GM18951 (cell line): ENCODE measurements around the gene TXK.

Experiments
- POLR2A ChIP-seq: IDR thresholded peaks from 4 replicates; pipeline ENCODE4 v1.6.1; 2011; ENCODE audit warnings: mild to moderate bottlenecking; ENCODE audit not compliant: insufficient read length, insufficient read depth; ENCODE audit errors: extremely low read depth
- in situ Hi-C: fragments of 300-500 bp; cut with MboI; formaldehyde crosslinking; loops from one replicate; pipeline ENCODE4 v1.12.0; 2022; ENCODE audit warnings: low sequenced_read_pairs, mixed read lengths, inconsistent platforms; ENCODE audit not compliant: unreplicated experiment

TXK gene

DNA sequence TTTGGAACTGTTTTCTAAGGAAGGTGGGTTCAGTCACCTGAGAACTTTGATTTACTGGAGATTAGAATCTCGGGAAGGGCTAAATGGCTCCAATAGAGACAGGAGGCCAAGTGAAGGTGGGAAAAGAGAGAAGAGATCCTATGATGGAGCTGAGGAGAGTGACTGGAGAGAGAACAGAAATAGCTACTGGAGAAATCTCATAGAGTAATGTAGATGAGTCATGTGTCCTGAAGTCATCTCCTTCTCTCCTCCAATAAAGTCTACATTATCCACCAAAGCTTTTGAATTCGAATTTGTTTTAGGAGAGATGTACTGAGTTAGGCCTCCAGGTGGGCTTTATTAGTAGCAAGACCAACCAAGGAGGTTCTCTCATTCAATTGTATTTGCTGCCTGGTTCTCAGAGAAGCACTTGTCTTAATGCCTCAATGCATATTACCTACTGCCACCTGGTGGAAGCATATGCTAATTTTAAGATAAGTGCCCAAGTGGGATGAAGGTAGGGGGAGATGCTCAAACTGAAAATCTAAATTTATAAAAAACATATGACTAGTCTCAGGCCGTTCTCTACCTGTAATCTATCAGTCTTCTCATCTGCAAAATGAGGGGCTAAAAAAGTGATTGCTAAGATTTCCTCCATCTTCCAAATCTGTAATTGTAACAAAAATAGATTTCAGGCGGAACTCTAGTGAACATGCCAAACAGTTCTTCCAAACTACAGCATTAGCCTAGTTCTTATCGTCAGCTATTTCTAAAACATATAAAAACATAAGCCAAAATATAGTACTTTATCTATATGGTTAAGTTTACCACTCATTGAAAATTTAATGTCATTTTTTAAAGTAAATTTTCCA is 24.4 kb downstream of the TXK start:
- no peak for TF ChIP-seq POLR2A
- in situ Hi-C loops = no loop called here

DNA sequence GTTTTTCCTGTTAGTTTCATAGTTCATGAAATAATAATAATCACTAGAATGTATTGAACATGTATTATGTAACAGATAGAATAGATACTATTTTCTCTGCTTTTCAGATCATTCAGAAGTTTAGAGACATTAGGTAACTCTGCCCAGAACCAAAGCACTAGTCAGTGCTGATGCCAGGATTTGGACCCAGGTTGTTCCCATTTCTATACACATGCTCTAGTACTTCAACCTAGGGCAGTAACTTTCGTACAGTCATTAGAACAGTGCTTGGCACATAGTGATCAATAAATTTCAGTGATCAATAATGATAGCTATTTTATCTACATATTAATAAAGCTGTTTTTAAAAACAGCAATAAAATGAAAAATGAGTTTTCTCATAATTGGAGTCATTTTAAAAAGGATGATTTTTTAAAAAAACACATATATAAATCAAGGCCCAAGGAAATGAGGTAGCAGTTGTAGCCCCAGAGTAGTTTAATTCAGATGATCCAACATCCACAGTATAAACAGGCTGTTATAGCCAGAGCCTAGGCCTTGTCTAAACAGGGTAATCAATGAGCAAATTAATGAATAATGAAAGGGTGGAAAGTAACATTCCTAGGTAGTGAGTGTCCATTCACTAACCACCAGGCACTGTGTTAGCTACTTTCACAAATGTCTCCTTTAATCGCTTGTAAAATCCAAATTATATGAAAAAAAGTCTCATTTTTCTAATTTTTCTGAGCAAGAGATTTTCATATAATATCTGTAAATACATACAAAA is 25.6 kb downstream of the TXK start:
- no peak for TF ChIP-seq POLR2A

DNA sequence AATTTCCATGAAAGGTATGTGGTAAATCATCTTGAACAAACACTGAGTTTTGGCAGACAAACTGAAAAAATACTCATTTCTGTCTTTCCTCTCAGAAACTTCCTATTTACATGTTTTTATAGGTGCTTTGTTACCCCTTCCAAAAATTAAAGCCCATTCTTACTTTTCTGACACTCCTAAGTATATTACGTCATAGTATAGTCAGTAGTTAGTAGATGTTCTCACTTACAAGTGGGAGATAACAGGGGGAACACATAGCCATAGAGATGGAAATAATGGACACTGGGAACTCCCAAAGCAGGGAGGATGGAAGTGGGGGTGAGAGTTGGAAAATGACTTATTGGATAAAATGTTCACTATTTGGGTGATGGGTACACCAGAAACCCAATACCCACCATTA is 28.8 kb downstream of the TXK start:
- in situ Hi-C loops = no loop called here
- TF ChIP-seq POLR2A = no peak

More for the DNA sequence above, 25.6 kb downstream of the TXK start:
- in situ Hi-C loops = no loop called here

DNA sequence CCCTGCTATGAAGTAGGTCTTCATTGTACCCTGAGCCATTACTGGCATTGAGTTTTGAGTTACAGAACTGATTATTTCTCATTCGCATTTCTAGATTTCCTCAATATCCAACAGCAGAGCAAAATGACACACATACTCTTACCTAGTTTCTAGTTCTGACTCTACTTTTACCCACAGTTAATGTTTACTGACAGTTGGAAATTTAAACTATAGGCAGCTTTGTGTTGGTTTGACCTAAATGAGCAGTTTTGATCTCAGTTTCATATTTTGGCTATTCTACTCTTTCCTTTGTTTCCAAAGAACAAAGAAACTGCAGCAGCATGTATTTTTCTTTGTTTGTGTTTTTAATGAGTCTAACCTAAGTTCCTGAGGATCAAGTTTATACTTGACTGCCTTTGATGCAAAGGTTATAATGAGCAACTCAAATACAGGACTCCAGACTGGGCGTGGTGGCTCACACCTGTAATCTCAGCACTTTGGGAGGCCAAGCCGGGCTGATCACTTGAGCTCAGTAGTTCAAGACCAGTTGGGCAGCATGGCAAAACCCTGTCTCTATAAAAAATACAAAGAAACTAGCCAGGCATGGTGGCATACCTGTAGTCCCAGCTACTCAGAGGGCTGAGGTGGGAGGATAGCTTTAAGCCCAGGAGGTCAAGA is 30.4 kb downstream of the TXK start:
- TF ChIP-seq POLR2A = no peak
- in situ Hi-C loops = no loop called here

DNA sequence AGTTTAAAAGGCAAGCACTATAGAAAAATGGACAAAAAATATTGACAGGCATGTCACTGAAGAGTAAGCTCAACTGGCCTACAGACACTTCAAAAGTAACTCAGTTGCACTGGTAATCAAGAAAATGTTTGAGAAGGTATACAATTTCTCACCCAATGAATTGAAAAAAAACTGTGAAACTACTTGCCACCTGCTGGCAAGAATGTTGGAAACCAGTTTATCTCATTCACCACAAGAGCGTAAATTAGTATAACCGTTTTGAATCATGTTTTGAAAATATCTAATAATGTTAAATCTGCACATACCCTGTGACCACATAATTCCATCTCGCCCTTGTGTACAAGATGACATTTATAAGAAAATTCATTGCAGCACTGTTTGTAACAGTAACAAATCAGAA is 31.7 kb downstream of the TXK start:
- in situ Hi-C loops = no loop called here
- no peak for TF ChIP-seq POLR2A

DNA sequence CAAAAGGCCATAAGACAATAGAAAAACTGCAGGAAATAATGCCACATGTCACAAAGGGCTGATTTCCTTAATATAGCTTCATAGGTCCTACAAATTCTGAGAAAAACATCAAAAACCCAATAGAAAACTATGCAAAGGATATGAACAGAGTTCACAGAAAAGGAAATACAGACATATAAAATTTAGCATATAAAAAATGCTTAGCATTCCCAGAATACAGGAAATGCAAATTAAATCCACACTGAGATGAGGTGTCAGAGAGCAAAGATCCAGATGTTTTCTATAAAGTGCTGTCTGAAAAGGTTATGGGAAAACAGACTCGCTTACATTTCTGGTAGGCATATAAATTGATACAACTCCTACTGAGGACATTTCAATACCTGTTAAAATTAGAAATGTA is 33.8 kb downstream of the TXK start:
- no peak for TF ChIP-seq POLR2A
- in situ Hi-C loops = no loop called here

DNA sequence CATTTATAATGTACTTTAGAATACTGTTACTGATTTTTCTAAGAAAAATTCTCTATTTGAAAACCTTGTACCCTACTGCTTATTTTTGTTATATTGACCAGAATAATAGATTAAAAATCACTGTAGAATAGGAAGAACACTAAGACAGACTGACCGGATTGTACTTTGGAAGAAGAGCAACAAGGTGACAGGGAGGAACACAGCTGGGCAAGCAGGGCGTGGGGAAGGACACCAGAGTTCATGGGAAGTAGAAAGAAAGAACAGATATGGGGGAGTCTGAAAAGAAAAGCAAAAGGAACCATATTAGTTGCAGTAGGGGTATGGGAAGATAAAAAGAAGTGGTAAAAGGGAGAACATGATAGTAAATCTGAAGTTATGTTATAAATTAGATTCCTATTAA is 38.6 kb downstream of the TXK start:
- in situ Hi-C loops = loop anchor here (25.0 kb wide), 1 partner anchor 408 kb away; no protein-coding TSS in a partner anchor
- no peak for TF ChIP-seq POLR2A

DNA sequence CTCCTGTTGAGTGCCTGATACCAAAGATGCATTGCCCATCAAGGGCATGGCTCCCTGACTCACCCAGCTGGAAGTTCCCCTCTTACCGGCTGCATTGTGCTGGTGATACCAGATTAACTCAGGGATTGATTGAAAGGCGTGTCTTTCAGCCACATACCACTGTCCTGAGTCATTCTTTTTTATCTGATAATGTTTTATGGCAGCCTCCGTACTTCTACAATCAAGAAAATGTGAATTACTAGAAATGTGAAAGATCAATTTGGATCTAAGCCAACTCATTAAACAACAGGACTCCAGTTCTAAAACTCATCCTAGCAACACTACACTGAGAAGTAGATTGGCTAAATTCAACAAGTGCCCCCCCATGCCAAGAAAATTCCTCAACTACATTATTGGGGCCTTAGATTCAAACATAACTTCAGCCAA is 40.0 kb downstream of the TXK start:
- no peak for TF ChIP-seq POLR2A
- in situ Hi-C loops = loop anchor here (25.0 kb wide), 1 partner anchor 407 kb away; no protein-coding TSS in a partner anchor

DNA sequence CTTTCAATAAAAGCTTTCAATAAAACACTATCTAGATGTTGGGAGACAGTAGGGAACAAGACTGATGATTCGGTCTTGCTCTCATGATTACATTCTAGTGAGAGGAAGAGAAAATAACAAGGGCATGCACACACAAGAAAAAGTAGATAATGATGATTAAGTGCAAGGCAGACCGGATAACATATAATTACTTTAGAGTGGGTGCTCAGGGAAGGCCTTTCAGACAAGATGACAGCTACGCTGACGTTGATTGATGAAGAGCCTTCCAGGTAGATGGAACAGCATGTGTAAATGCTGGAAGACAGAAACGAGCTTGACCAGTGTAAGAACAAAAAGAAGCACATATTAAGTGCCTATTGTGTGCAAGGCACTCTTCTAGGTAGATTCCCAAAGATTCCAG is 43.4 kb downstream of the TXK start:
- in situ Hi-C loops = loop anchor here (25.0 kb wide), 1 partner anchor 403 kb away; no protein-coding TSS in a partner anchor

DNA sequence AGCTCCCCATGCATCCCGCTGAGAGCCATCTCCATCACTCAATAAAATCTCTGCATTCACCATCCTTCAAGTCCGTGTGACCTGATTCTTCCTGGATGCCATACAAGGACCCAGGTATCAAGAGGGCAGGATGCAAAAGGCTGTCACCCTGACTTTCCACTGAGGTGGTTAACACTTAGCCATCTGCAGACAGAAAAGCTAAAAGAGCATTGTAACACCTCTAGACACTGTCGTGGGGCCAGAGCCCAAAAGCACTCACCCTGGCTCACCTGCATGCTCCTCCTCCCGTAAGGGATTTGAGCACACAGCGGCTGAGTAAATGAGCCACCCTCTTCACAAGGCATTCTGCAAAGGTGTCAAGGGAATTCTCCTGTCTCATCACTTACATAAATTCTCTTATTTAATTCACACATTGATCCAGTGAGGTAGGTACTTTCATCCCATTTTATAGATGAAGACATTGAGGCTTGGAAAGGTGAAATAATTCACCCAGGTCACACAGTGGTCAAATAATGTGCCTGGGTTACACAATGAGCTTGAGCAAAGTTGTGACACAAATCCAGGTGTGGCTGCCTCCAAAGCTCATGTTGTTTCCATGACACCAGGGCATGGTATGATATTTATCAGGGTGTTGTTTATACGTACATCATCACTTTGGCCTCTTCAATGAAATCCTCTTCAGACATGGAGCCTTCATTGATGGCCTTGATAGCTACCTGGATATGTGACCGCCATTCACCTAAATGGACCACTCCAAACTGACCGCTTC is 48.0 kb downstream of the TXK start:
- TF ChIP-seq POLR2A = no peak
- in situ Hi-C loops = loop anchor here (25.0 kb wide), 1 partner anchor 399 kb away; no protein-coding TSS in a partner anchor

More for the DNA sequence above, 43.4 kb downstream of the TXK start:
- TF ChIP-seq POLR2A = no peak

DNA sequence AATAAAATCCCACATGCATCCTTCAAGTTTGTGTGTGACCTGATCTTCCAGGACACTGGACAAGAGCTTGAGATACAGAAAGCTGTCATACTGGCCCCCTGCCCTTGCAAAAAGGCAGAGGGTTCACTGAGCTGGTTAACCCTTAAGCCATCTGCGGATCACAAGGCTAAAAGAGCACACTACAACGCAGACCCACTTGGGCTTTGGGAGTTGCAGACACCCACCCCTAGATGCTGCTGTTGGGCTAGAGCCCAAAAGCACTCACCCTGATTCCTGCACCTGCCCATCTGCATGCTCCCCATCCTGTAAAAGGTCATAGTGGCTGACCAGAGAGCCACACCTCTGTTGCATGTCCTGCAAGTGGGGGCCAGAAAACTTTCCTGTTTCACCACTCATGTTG is 51.1 kb downstream of the TXK start:
- TF ChIP-seq POLR2A = no peak
- in situ Hi-C loops = loop anchor here (25.0 kb wide), 1 partner anchor 396 kb away; no protein-coding TSS in a partner anchor

DNA sequence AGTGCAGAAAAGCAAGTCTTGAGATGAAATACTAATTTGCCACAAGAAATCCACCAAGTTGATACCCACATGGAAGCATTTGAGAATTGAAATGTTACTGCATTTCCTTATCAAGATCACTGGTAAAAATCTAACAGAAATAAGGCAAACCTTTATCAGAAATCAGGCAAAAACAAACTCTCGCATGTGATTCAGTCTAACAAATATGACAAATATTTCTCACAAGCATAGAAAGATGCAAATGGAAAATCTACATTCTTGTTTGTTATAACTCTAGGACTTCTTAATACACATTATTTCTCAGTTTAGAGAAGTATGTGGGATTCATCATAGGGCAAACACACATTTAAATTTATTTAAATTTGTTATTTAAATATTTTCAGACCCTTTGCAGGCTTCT is 52.9 kb downstream of the TXK start:
- in situ Hi-C loops = loop anchor here (25.0 kb wide), 1 partner anchor 394 kb away; no protein-coding TSS in a partner anchor
- TF ChIP-seq POLR2A = no peak
